HCT116 (cell line): ENCODE data around the gene TMEM175. TPM values are rescaled to one million over a fixed set of nuclear protein-coding genes. Genes with fewer than 3 reads are reported as not detected.

ENCODE experiments used
- ATAC-seq: fragments of 200-7000 bp; cut with Tn5 transposase; 2 replicates; pipeline ENCODE4 v1.9.1; 2020; ENCODE audit warnings: mild to moderate bottlenecking, moderate library complexity
- BruUV-seq: library from RNA; stranded (reverse); fragments of 400-500 nt; replicated peaks from 2 replicates; lab custom pipeline; 2021; lab: Mats Ljungman, UMichigan
- CTCF ChIA-PET: fragments of 300-600 bp; sonication (Branson Sonifier 250); formaldehyde crosslinking; loops from one replicate; lab custom pipeline; 2021; ENCODE audit warnings: antibody characterized with exemption; lab: Charles Lee
- POLR2A ChIA-PET: fragments of 300-600, 350-600 bp; sonication (Branson Sonifier 250); formaldehyde crosslinking; loops from one replicate; lab custom pipeline; 2021; ENCODE audit warnings: antibody characterized with exemption; lab: Charles Lee
- RAD21 ChIA-PET, 2 experiments: fragments of 300-600 bp; sonication (Branson Sonifier 250); formaldehyde crosslinking; loops; one replicate each; lab custom pipeline; 2023; ENCODE audit warnings: low total read pairs in 2 of 2; ENCODE audit not compliant: uncharacterized antibody in 2 of 2, unreplicated experiment in 2 of 2, low non-redundant PET in 1 of 2; lab: Charles Lee
- DNase-seq: peaks from one replicate; pipeline ENCODE4 v3.0.0-alpha.2; 2010; ENCODE audit warnings: low read depth, low spot score
- H2AFZ ChIP-seq: fragments of 200-600 bp; shearing (Covaris generic), sonication (generic); 2 replicates; pipeline ENCODE4 v1.6.1; 2017; ENCODE audit warnings: low read depth, mixed run types, mixed read lengths, antibody characterized with exemption, low read length; ENCODE audit not compliant: poor library complexity, severe bottlenecking
- H3K27ac ChIP-seq: 2 replicates; pipeline ENCODE4 v1.5.1; 2012; ENCODE audit warnings: low read depth, low read length
- H3K27me3 ChIP-seq: fragments of 200-600 bp; sonication (generic); 2 replicates; pipeline ENCODE4 v1.6.1; 2016; ENCODE audit warnings: mixed run types, low read length, mixed read lengths; ENCODE audit not compliant: insufficient read depth
- H3K36me3 ChIP-seq, 2 experiments: fragments of 200-500 bp in 1 of 2; fragments of 200-600 bp in 1 of 2; sonication (Bioruptor generic) in 1 of 2; sonication (generic) in 1 of 2; 2 replicates each; pipeline versions ENCODE4 v1.5.1 to v1.6.1; 2014 to 2016; ENCODE audit warnings: low read length in 2 of 2, inconsistent platforms in 1 of 2, mixed read lengths in 1 of 2, mixed run types in 1 of 2; ENCODE audit not compliant: insufficient read depth in 2 of 2, control insufficient read depth in 1 of 2
- H3K4me1 ChIP-seq, 2 experiments: fragments of 200-600 bp in 1 of 2; sonication (generic) in 1 of 2; 2 replicates each; pipeline versions ENCODE4 v1.5.1 to v1.6.1; 2012 to 2017; ENCODE audit warnings: low read length in 2 of 2, inconsistent platforms in 1 of 2, mild to moderate bottlenecking in 1 of 2, mixed read lengths in 1 of 2, mixed run types in 1 of 2, moderate library complexity in 1 of 2; ENCODE audit not compliant: insufficient read depth in 2 of 2, control insufficient read depth in 1 of 2
- H3K4me2 ChIP-seq: fragments of 200-600 bp; sonication (generic); 2 replicates; pipeline ENCODE4 v1.6.1; 2017; ENCODE audit warnings: mixed run types, low read length, mixed read lengths
- H3K4me3 ChIP-seq, 2 experiments: fragments of 200-600 bp in 1 of 2; sonication (generic) in 1 of 2; replicated peaks in 1 of 2; 2 replicates each; pipeline ENCODE4 v1.5.1; 2011 to 2016; ENCODE audit warnings: low read length in 2 of 2, control low read depth in 1 of 2, low read depth in 1 of 2, mild to moderate bottlenecking in 1 of 2, mixed read lengths in 1 of 2, mixed run types in 1 of 2
- H3K79me2 ChIP-seq: fragments of 200-600 bp; sonication (generic); 2 replicates; pipeline ENCODE4 v1.6.1; 2017; ENCODE audit warnings: mild to moderate bottlenecking, mixed run types, low read length, moderate library complexity, mixed read lengths; ENCODE audit not compliant: insufficient read depth
- H3K9ac ChIP-seq: fragments of 200-600 bp; sonication (generic); 2 replicates; pipeline ENCODE4 v1.6.1; 2016; ENCODE audit warnings: low read length, mixed read lengths
- H3K9me2 ChIP-seq: fragments of 200-600 bp; sonication (generic), shearing (Covaris generic); 2 replicates; pipeline ENCODE4 v1.6.1; 2017; ENCODE audit warnings: mixed run types, mild to moderate bottlenecking, moderate library complexity; ENCODE audit not compliant: insufficient read depth
- H3K9me3 ChIP-seq, 2 experiments: fragments of 200-500 bp in 1 of 2; fragments of 200-600 bp in 1 of 2; sonication (Bioruptor generic) in 1 of 2; sonication (generic) in 1 of 2; 2 replicates each; pipeline ENCODE4 v1.6.1; 2014 to 2017; ENCODE audit warnings: low read length in 2 of 2, mixed read lengths in 2 of 2, inconsistent platforms in 1 of 2, low read depth in 1 of 2, mild to moderate bottlenecking in 1 of 2, mixed run types in 1 of 2, moderate library complexity in 1 of 2; ENCODE audit not compliant: control insufficient read depth in 1 of 2, insufficient read depth in 1 of 2
- H4K20me1 ChIP-seq: fragments of 200-600 bp; sonication (generic), shearing (Covaris generic); 2 replicates; pipeline ENCODE4 v1.6.1; 2017; ENCODE audit warnings: mixed run types, mild to moderate bottlenecking, moderate library complexity; ENCODE audit not compliant: insufficient read depth
- CBX3 ChIP-seq: IDR thresholded peaks from 2 replicates; pipeline ENCODE4 v1.6.1; 2012; ENCODE audit warnings: low read depth
- CEBPB ChIP-seq: IDR thresholded peaks from 2 replicates; pipeline ENCODE4 v1.6.1; 2012; ENCODE audit warnings: low read depth
- CTCF ChIP-seq, 3 experiments: fragments of 200-600 bp in 1 of 3; sonication (generic) in 1 of 3; IDR thresholded peaks in 2 of 3; conservative IDR thresholded peaks in 1 of 3; 2 replicates each; pipeline ENCODE4 v1.5.1; 2012 to 2017; ENCODE audit warnings: low read depth in 2 of 3, low read length in 2 of 3, antibody characterized with exemption in 1 of 3, borderline replicate concordance in 1 of 3, control low read depth in 1 of 3, mild to moderate bottlenecking in 1 of 3, mixed read lengths in 1 of 3, mixed run types in 1 of 3, moderate library complexity in 1 of 3; ENCODE audit not compliant: insufficient read depth in 1 of 3
- EGR1 ChIP-seq: IDR thresholded peaks from 2 replicates; pipeline ENCODE4 v1.6.1; 2012; ENCODE audit warnings: low read depth
- ELF1 ChIP-seq: IDR thresholded peaks from 2 replicates; pipeline ENCODE4 v1.6.1; 2012; ENCODE audit warnings: low read depth, borderline replicate concordance
- EZH2 ChIP-seq: fragments of 200-600 bp; sonication (generic); IDR thresholded peaks from 2 replicates; pipeline ENCODE4 v1.6.1; 2017; ENCODE audit warnings: antibody characterized with exemption, mixed run types
- EZH2phosphoT487 ChIP-seq: fragments of 200-600 bp; IDR thresholded peaks from 2 replicates; pipeline ENCODE4 v1.6.1; 2018; ENCODE audit warnings: antibody characterized with exemption, borderline replicate concordance
- FOSL1 ChIP-seq: IDR thresholded peaks from 2 replicates; pipeline ENCODE4 v1.6.1; 2012; ENCODE audit warnings: low read depth
- JUND ChIP-seq: IDR thresholded peaks from 2 replicates; pipeline ENCODE4 v1.6.1; 2012
- MAX ChIP-seq: IDR thresholded peaks from 2 replicates; pipeline ENCODE4 v1.6.1; 2012
- POLR2AphosphoS5 ChIP-seq: IDR thresholded peaks from 2 replicates; pipeline ENCODE4 v1.6.1; 2011; ENCODE audit warnings: mild to moderate bottlenecking, low read depth, low read length, moderate library complexity
- REST ChIP-seq: IDR thresholded peaks from 2 replicates; pipeline ENCODE4 v1.6.1; 2012; ENCODE audit warnings: low read depth
- SIN3A ChIP-seq: IDR thresholded peaks from 2 replicates; pipeline ENCODE4 v1.6.1; 2012; ENCODE audit warnings: low read depth
- SP1 ChIP-seq: IDR thresholded peaks from 2 replicates; pipeline ENCODE4 v1.6.1; 2012; ENCODE audit warnings: low read depth
- SRF ChIP-seq: IDR thresholded peaks from 2 replicates; pipeline ENCODE4 v1.6.1; 2012; ENCODE audit warnings: low read depth
- TCF7L2 ChIP-seq: IDR thresholded peaks from 2 replicates; pipeline ENCODE4 v1.7.0; 2011; ENCODE audit warnings: borderline replicate concordance, inconsistent platforms; ENCODE audit not compliant: insufficient read depth, insufficient read length; ENCODE audit errors: extremely low read depth
- YY1 ChIP-seq: IDR thresholded peaks from 2 replicates; pipeline ENCODE4 v1.6.1; 2011; ENCODE audit warnings: low read length, low read depth, moderate library complexity, mild to moderate bottlenecking; ENCODE audit not compliant: insufficient replicate concordance; ENCODE audit errors: extremely low read depth
- ZFX ChIP-seq: fragments of 450-650 bp; IDR thresholded peaks from 2 replicates; pipeline ENCODE4 v1.6.1; 2017
- ZNF274 ChIP-seq: fragments of 200-500 bp; sonication (Bioruptor generic); IDR thresholded peaks from 2 replicates; pipeline ENCODE4 v1.6.1; 2014; ENCODE audit warnings: mild to moderate bottlenecking, low read depth, low read length, inconsistent platforms
- intact Hi-C: fragments of 100-400 bp; cut with micrococcal nuclease; formaldehyde crosslinking; loops from 2 replicates; pipeline ENCODE4 v1.10.0; 2022
- total RNA-seq: library from RNA; stranded (reverse); gene quantifications from one replicate; pipeline ENCODE4 v1.2.1, GENCODE V29; 2021; ENCODE audit not compliant: unreplicated experiment

The TMEM175 gene
- total RNA-seq, 1 experiment from 2014 or later, result 17.5 TPM

GRCh38 chr4:968621-969394 is 36.5 kb downstream of the TMEM175 start (continued):
- TF ChIP-seq ELF1 (no peak), SIN3A (no peak), EZH2phosphoT487 (no peak), REST (no peak), EGR1 (no peak), CBX3 (no peak), FOSL1 (no peak), SRF (no peak), JUND (no peak), POLR2AphosphoS5 (no peak)

- no peak for TF ChIP-seq ZFX
- TF ChIP-seq POLR2AphosphoS5, result no peak
- no peak for TF ChIP-seq ELF1
- TF ChIP-seq ZNF274, result no peak
- no peak for TF ChIP-seq FOSL1
- TF ChIP-seq TCF7L2, result no peak
- no peak for TF ChIP-seq YY1
- no peak for TF ChIP-seq EZH2phosphoT487
- no peak for TF ChIP-seq SP1
- no peak for TF ChIP-seq CEBPB
- TF ChIP-seq EGR1, result no peak
- no peak for TF ChIP-seq CTCF (IDR thresholded peaks at IDR 0.05 in 2 of 3, conservative IDR thresholded peaks at IDR 0.05 in 1 of 3; ENCODE audit: borderline replicate concordance in 1 of 3, insufficient read depth in 1 of 3, low read depth in 2 of 3, low read length in 2 of 3)
- TF ChIP-seq MAX, result no peak
- no peak for TF ChIP-seq SRF
- no peak for TF ChIP-seq CBX3
- no peak for TF ChIP-seq EZH2
- TF ChIP-seq, all 23 proteins: peak for 0
- no peak for DNase-seq
- ChIA-PET RAD21 (no interaction called here), POLR2A (no interaction called here), CTCF (no interaction called here)
- no peak overlapping the region for H3K4me3 ChIP-seq
- H3K4me1 ChIP-seq, result peaks cover 9 to 19% of the 10 kb centered on the region in 2 experiments; a peak in 3 of 4 replicates
- no peaks in the 10 kb centered on the region for H3K27me3 ChIP-seq
- H3K27ac ChIP-seq, result no peak overlapping the region
- H3K4me2 ChIP-seq, result no peak overlapping the region
- ATAC-seq, result no peak
- no peak overlapping the region for H2AFZ ChIP-seq
- no peak overlapping the region for H3K9ac ChIP-seq
- H3K79me2 ChIP-seq, result no peaks in the 10 kb centered on the region
- no peaks in the 10 kb centered on the region for H3K36me3 ChIP-seq
- H4K20me1 ChIP-seq, result no peaks in the 10 kb centered on the region
- intact Hi-C loops, result no loop called here
- no TSS peak for BruUV-seq
- H3K9me3 ChIP-seq, result no peaks in the 10 kb centered on the region
- no peaks in the 10 kb centered on the region for H3K9me2 ChIP-seq
Observed at GRCh38 chr4:970046-970745, 37.9 kb downstream of the TMEM175 start.
